ENCODE measurements around the gene RBL2. TPM values are rescaled to one million over a fixed set of nuclear protein-coding genes. Genes with fewer than 3 reads are reported as not detected.
"Not testable (repeated sequence)": the region's sequence is repeated elsewhere in the genome, so short reads cannot be mapped to it uniquely, and the experiment has no call there.

RBL2 gene
- total RNA-seq, 1 donor from 2014 or later, result 80.7 TPM

DNA sequence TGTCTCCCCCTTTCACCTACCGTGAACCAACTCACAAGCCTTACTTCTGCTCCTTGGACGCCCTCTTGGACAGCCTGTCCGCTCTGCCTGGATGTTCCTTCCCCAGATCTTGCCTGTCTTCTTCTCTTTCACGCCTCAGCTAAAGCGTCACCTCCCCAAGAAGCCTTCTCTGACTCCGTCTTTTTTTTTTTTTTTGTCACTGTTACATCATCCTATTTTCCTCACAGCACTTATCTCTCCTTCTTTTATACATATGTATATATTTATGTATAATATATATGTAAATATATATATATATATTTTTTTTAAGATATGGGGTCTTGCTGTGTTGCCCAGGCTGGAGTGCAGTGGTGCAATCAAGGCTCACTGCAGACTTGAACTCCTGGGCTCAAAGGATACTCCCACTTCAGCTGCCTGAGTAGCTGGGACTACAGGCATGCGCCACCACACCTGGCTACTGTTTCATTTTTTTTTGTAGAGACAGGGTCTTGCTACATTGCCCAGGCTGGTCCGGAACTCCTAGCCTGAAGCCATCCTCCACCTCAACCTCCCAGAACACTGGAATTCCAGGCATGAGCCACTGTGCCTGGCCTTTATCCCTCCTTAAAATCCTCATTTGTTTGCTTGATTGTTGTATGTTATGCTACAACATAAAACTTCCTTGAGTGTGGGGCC, 85.3 kb downstream of the RBL2 start:
- intact Hi-C loops (cut with DNase I), result no loop called here
- ATAC-seq, result no peak

DNA sequence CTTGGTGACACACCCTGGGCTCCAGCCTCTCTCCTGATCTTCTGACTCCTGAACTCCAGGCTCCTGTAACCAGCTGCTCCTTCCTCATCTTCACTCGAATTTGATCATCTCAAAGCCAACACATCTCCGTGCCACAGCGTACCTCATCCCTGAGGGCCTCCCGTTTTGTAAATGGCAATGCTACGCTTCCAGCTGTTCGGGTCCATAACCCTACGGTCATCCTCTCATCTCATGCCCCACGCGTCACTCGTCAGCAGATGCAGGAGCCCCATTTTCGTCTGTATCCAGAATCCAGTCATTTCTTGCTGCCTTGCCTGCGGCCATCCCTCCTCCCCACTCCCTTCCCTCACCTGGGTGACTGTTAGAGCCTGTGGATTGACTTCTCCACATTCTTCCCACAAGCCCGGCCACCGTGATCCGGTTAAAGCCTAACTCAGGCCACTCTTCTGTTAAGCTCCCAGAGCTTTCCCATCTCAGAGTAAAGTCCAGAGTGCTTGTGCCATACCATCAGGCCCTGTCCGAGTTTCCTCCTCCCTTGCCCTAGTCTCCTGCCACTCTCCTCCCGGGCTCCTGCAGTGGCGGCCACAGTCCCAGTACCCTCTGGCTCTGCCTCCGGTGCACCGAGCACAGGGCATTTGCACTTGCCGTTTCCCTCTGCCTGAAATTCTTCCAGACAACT, 89.0 kb downstream of the RBL2 start:
- intact Hi-C loops (cut with DNase I), result no loop called here
- DNase-seq (ENCODE audit: low spot score) (no peak), ATAC-seq (no peak)

More for the DNA sequence above, 85.3 kb downstream of the RBL2 start:
- no peak for DNase-seq (ENCODE audit: low spot score)

DNA sequence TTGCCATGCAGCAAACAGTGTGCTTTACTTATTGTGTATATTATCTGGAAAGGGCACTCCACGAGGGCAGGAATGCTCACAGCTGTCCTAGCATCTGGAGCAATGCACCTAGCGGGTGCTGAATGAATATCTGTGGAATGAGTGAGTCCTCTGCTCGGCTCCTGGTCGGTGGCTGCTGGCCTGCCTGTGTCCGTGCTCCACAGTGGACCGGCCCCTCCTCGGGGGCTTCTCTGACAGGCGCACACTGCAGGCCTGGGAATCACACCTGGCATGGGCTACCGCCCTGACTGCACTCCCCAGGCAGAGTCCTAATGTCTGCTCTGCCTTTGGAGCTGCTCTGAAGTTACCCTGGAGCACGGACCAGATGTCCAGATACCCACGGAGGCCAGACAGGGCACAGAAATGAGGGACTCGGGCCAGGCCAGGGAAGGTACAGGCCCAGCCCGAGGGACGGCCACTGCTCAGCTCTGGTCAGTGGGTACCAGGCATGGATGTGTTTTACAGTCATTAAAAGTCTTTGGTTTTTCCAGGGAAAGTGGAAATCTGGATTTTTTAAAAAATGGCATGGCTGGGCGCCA, 89.8 kb downstream of the RBL2 start:
- ATAC-seq (no peak), DNase-seq (ENCODE audit: low spot score) (no peak)
- intact Hi-C loops (cut with DNase I), result no loop called here

DNA sequence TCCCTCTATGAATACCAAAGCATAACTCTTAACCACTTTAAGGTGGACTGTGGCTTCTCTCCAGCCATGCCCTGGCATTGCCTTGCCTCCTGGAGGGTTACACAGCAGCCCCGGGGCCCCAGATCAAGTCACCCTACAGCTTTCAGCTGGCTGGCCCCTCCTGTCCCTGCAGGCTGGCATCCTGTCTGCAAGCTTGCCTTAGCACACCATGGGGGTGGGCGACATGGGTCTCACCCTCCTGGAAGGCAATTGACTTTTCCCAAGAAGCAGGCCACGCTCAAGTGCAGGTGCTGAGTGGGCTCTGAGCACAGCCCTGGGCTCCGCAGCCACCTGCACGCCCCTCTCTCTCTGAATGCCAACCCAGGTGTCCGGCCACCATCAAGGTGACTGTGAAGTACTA, 94.5 kb downstream of the RBL2 start:
- no peak for ATAC-seq
- intact Hi-C loops (cut with DNase I), result no loop called here
- DNase-seq (ENCODE audit: low spot score), result no peak

DNA sequence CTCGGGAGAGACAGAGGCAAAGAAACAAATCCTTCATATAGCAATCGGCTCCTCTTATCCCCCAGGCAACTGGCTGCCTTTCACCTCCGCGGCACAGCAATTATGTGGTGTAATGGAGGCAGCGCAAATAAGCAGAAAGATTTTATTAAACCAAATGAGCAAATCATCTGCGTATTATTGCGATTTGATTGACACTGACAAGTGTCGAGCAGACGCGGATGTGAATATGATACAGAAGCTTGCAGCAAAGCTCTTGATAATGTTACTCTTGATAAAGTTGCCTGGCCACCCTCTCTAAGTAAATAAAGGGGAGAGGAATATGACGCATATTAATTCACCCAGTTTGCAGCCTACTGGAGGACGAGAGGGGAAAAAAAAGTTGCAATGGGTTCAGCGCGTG, 95.2 kb downstream of the RBL2 start:
- ATAC-seq, result no peak

DNA sequence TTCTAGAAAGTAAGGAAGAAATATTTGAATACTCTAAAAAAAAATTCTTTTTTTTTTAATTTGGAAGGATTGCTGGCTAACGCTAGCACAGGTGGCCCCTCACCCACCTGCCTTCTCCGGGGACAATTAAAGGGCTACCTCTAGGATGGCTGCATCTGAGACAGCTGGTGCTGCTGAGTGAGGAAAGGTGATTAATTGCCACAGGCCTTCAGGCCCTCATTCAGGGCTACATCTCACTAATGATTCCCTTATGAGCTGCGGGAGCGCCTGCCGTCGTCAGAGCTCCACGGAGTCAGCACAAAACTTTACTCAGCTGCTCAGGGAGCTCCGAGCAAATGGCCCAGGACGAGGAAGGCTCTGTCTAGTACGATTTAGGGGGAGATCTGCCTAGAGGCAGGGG, 95.8 kb downstream of the RBL2 start:
- intact Hi-C loops (cut with DNase I), result loop anchor here (2.0 kb wide), 1 partner anchor 25 kb away; no protein-coding TSS in a partner anchor
- ATAC-seq, result no peak
- no peak for DNase-seq (ENCODE audit: low spot score)

More for the DNA sequence above, 95.2 kb downstream of the RBL2 start:
- no peak for DNase-seq (ENCODE audit: low spot score)
- intact Hi-C loops (cut with DNase I), result no loop called here

DNA sequence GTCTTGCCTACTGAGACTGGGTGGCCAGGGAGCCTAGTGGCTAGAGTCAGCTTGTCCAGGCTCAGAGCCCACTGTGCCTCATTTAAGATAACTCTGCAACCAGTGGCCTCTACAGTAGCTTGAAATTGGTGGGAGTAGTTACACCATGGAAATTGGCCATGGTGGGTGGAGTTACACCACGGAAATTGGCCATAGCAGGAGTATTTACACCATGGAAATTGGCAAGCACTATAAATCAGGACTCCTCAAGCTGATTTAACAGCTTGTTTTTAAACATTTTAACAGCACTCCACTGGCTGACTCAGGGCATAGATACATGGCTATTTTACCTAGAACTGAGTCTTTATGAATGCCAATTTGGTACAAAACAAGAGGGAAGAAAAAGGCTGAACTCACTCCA, 96.5 kb downstream of the RBL2 start:
- intact Hi-C loops (cut with DNase I), result loop anchor here (2.0 kb wide), 1 partner anchor 24 kb away; no protein-coding TSS in a partner anchor
- ATAC-seq (no peak), DNase-seq (ENCODE audit: low spot score) (no peak)

DNA sequence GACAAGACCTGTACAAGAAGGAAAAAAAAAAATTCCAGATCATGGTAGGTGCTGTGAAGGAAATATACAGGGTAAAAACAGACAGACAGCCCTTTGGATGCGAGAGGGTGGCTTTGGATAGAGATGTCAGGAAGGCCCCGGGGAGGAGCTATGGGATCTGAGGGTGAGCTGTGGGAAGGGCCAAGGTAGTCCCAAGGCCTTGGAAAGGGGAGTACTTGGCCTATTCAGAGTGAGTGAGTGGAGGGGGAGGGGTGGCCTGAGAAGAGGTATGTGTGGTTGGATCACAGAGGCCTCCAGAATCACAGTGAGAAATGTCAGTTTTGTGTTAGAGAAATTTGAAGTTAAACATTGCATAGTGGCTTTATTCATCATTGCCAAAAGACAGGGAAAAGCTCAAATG, 99.9 kb downstream of the RBL2 start:
- ATAC-seq (no peak), DNase-seq (ENCODE audit: low spot score) (no peak)
- intact Hi-C loops (cut with DNase I), result no loop called here

DNA sequence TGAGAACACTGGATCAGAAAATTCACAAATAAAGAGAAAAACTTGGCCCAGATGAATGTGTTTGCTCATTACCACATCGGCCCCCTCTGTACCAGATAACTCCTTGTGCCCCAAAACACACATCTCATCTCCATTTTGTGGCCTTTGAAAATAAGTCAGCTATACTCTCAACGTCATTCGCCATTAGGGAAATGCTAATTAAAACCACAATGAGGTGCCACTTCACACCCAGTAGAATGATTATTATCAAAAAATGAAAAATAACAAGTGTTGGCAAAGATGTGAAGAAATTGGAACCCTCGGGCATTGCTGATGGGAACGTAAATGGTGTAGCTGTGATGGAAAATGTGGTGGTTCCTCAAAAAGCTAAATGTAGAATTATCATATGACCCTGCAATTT, 103.4 kb downstream of the RBL2 start:
- intact Hi-C loops (cut with DNase I), result no loop called here
- no peak for DNase-seq (ENCODE audit: low spot score)
- no peak for ATAC-seq

DNA sequence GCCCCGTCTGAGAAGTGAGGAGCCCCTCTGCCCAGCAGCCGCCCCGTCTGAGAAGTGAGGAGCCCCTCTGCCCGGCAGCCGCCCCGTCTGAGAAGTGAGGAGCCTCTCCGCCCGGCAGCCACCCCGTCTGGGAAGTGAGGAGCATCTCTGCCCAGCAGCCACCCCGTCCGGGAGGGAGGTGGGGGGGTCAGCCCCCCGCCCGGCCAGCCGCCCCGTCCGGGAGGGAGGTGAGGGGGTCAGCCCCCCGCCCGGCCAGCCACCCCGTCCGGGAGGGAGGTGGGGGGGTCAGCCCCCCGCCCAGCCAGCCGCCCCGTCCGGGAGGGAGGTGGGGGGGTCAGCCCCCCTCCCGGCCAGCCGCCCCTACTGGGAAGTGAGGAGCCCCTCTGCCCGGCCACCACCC, 105.1 kb downstream of the RBL2 start:
- intact Hi-C loops (cut with DNase I); DNase-seq (ENCODE audit: low spot score); ATAC-seq: not testable (repeated sequence)

DNA sequence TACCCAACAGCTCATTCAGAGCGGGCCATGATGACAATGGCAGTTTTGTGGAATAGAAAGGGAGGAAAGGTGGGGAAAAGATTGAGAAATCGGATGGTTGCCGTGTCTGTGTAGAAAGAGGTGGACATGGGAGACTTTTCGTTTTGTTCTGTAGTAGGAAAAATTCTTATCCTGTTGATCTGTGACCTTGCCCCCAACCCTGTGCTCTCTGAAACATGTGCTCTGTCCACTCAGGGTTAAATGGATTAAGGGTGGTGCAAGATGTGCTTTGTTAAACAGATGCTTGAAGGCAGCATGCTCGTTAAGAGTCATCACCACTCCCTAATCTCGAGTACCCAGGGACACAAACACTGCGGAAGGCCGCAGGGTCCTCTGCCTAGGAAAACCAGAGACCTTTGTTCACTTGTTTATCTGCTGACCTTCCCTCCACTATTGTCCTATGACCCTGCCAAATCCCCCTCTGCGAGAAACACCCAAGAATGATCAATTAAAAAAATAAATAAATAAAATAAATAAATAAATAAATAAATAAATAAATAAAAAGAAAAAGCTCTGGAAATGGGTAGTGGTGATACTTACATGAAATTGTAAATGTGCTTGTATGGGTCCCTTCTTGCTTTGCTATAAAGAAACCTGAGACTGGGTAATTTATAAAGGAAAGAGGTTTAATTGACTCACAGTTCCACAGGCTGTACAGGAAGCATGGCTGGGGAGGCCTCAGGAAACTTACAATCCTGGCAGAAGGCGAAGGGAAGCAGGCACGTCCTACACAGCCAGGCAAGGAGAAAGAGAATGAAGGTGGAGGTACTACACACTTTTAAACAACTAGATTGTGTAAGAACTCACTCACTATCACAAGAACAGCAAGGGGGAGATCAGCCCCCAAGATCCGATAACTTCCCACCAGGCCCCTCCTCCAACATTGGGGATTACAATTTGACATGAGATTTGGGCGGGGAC, 105.8 kb downstream of the RBL2 start:
- intact Hi-C loops (cut with DNase I), result not testable (repeated sequence)

More for the DNA sequence above, 105.8 kb downstream of the RBL2 start:
- not testable (repeated sequence) for ATAC-seq; DNase-seq (ENCODE audit: low spot score)

Other genes with a start within 250 kb of the RBL2 start
- 42.8 TPM for gene AKTIP, start 68.7 kb downstream of the RBL2 start, total RNA-seq